ENCODE results near the gene FAM171A2.

- TF ChIP-seq CTCF (IDR thresholded peaks at IDR 0.05) (no peak), EP300 (IDR thresholded peaks at IDR 0.05) (no peak), POLR2A (IDR thresholded peaks at IDR 0.05) (no peak)
Observed at GRCh38 chr17:44346064-44346844, 17.4 kb downstream of the FAM171A2 start.
